Retina (tissue), 1 donor: ENCODE data around the gene SSPN.
A peak's percentile ranks its signal among the peaks of the same experiment; 100 is the strongest.

Experiments
- DNase-seq: peaks from one replicate; pipeline ENCODE4 v3.0.0-alpha.2; 2016

The SSPN gene

DNA sequence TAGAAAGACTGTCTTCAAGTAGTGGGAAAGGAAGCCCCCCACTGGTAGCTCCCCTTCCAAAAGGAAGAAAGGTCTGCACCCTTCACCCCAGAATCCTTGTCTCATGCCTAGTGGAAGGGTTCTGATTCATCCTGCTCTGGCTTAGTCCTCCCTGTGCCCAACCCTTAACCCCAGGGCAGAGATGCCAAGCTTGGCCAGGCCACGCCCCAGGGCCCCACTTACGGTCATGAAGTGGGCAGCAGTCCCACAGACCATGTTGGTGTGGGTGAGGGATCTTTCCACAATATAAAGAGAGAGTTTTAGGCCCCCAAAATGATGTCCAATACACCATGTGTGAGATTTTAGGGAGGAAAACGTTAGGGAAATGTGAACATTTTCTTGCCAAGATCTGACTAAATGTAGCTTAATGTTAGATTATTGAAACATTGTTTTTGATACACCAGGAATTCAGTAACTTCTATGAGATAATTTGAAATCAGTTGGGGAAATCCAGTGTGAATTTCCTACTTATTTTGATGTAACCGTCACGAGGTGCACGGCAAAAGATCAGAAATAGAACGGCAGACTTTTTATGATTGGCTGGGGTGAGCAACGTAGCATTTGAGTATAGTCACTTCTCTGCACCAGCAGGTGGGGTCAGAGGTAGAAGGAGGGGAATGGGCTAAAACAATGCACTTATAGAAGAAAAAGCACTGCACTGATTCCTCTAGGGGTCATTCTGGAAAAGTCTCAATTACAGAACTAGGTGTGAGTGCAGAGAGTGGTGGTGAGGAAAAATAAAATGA, 8.2 kb upstream of the SSPN start:
- no peak for DNase-seq

- no peak for DNase-seq
Measured at GRCh38 chr12:26188127-26188526, 7.2 kb upstream of the SSPN start.

DNA sequence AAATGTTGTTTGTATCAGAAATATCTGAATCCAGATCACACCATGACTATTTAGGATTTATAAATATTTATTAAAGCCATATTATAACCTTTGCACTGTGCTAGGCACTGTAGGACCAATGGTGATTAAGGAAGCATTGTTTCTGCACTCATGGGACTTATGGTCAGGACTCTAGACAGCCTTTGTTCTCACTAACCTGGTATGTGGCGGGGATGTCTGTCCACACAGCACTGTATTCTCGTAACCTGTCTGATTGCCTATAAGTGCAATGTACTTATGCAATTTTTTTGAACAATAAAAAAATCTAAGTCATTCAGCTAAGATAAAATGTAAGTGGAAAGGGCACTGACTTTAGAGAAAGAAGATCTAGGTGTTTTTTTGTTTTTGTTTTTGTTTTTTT, 6.7 kb upstream of the SSPN start:
- DNase-seq = no peak

- no peak for DNase-seq
Measured at GRCh38 chr12:26192142-26192541, 3.2 kb upstream of the SSPN start.

DNA sequence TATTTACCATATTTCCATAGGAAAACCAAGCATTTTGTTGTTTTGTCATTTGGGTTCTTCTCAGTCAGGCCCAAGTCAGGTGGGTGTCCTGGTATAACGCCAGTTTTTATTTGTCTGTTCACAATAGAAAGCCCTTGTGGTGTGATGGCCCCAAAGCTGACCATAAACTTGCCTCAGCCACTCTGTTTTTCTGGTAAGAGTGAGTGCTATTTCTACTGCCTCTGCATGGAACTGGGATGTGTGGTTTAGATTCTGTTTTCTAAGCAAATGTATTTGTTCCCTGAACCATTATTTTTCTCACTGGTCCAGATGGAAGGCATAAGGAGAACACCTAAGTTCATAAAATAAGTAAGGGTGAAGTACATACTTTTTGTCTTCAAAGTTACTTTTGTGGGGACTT, 1.8 kb upstream of the SSPN start:
- DNase-seq = no peak

GRCh38 chr12:26195641-26196420, 458 bp downstream of the SSPN start:
- DNase-seq = peak; percentile 90

DNA sequence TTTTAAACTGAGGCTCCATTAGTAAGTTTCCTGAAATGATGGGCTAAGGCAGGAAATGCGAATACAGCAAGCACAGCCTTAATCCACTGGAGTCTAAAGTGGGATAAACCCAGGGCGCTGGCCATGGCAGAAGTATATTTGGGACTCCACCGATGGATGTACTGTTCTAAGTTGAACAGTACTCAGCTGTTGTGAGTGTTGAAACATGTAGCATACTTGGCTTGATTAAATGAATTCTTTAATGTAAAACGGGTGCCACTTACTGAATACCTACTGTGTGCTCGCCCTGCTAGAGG, 996 bp downstream of the SSPN start:
- no peak for DNase-seq

- DNase-seq = no peak
Measured at GRCh38 chr12:26197832-26198231, 2.5 kb downstream of the SSPN start.

GRCh38 chr12:26198742-26199141, 3.4 kb downstream of the SSPN start:
- no peak for DNase-seq

GRCh38 chr12:26203167-26203780, 7.9 kb downstream of the SSPN start:
- DNase-seq = no peak

- no peak for DNase-seq
Measured at GRCh38 chr12:26204612-26205289, 9.4 kb downstream of the SSPN start.

- no peak for DNase-seq
Measured at GRCh38 chr12:26205298-26205697, 9.9 kb downstream of the SSPN start.

DNA sequence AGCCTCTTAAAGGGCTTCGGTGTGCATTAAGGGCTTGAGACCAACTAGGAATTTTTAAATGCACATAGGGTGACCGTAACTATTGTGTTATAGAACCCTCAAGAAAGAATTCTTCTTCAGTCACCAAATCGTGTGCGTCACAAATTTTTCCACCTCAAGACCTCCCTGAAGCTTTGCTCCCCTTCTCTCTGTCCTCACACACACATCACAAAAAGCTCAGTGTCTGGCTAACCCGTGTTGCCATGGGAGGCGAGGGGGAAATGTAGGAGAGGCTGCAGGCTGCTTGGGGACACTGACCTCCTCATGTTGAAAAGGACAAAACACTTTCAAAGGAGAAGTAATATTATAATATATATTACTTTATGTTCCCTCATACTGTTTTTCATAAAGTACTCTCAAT, 10.6 kb downstream of the SSPN start:
- no peak for DNase-seq

GRCh38 chr12:26211331-26211730, 16.0 kb downstream of the SSPN start:
- no peak for DNase-seq

GRCh38 chr12:26212396-26212795, 17.0 kb downstream of the SSPN start:
- DNase-seq = no peak

DNA sequence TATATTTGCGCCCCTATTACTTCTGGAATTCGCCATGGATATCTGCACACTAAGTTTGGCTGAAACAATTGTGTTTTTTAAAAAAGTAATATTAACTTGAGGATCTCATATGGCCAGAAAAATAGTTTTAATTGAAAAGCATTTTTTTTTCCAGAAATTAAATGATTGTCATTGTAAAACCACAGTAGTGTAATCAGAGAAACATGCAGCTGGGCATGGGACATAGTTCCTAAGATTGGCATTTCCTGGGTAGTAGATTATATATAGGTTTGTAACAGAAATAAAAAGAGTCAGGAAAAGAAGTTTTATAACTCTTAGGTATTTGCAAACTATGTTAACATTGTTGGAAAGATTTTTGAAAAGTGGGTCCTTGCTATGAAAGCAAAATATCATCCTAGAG, 17.6 kb downstream of the SSPN start:
- no peak for DNase-seq

DNA sequence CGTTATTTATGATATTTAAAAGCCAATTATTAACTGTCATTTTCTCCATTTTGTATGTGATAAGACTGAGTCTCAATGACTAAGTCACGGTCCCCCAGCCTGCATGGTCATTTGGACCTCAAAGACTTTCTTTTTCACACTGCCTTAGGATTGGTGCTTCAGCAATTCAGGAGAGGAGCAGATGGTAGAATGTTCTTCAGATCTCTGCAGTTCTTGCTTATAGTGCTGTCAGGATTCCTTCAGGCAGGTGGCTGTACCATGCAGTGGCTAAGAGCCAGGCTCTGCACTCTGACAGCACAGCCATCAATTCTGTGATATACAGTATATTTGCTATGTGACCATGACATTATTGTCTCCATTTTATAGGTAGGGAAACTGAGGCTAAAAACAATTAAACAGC, 18.7 kb downstream of the SSPN start:
- no peak for DNase-seq

DNA sequence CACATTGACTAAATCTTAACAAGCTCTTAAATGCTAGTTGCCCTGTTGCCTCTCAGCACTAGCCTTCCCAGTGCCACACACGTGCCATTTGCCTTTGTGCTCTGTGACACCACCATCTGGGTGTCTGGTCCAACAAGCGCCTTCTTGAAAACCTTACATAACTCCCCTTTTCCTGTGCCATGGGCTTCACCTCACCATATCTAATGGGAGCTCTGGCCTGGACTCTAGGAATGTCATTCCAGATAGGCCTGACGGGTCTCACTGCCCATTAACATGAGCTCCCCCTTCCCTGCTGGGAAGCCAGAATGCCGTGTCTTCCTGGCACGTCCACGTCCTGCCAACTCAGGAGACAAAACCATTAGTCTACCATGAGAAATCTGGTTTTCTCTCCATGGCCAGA, 24.4 kb downstream of the SSPN start:
- no peak for DNase-seq

- DNase-seq = no peak
Measured at GRCh38 chr12:26224657-26225056, 29.3 kb downstream of the SSPN start.

DNA sequence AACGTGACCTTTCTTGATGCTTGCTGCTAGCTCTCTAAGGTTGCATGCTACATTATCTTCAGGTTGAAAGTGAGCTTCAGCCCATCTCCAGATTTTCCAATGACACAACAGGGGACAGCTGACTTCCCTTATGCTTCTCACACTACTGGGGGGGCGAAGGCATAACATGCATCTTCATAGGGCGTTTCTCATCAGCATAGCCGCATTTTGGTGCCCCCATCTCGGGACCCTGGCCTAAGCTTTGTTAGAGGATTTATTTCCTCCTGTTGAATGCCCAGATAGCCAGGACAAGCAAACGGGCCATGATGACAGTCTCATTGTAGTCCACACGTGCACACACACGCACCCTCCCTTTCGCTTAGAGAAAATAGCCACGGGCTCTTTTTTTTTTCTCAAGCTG, 30.7 kb downstream of the SSPN start:
- DNase-seq = no peak

GRCh38 chr12:26226629-26227360, 31.4 kb downstream of the SSPN start:
- DNase-seq = peak; percentile 90

GRCh38 chr12:26227361-26227745, 32.0 kb downstream of the SSPN start:
- no peak for DNase-seq

DNA sequence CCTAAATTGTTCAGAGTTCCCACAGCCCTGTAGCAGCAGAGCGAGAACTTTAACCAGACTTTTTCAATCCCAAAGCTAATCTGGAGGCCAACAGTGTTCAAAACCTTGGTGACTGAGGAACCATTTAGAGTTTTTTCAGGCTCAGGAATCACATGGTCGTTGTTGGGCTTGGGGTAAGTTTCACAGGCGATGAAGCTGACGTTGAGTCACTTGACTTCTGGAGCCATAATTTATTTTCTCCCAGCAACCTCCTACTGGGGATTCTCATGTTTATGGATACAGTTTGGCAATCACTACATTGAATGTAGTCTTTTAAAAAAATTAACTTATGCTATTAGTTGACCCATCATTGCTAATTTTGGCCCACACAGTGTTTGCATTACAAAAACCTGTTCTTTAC, 34.5 kb downstream of the SSPN start:
- DNase-seq = no peak
